ENCODE measurements around the gene TTBK1.

The TTBK1 gene

DNA sequence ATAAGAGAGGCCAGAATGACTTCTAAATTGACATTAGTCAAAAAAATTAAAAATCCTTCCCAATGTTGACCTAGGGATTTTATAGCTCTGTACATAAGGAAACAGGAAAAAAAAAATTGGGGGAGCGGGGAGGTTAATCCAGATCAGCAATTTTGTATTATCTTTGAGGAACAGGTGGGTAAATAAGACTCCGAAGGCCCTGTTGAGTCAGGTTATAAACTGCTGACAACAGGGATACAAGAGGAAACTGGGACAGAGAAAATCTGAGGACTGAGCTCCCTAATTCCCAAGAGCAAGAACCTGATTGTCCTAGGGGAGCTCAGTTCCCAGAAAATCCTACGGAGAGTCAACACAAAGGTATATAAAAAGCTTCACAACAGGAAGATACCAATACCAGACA lies 92.2 kb downstream of the TTBK1 start:
- FAIRE-seq = no peak

GRCh38 chr6:43336382-43336781 lies 93.1 kb downstream of the TTBK1 start:
- no peak for DNase-seq (ENCODE audit: insufficient read length, low spot score)
- peak; percentile 66 for FAIRE-seq

More for the DNA sequence above, 92.2 kb downstream of the TTBK1 start:
- DNase-seq (ENCODE audit: insufficient read length, low spot score) = no peak

Data from GM19239 (cell line).